Islet precursor cell (in vitro differentiated cells): Measurements from ENCODE around the gene UQCRQ.

ENCODE experiments used
- DNase-seq: peaks from one replicate; pipeline ENCODE4 v3.0.0-alpha.2; 2018

The UQCRQ gene

GRCh38 chr5:132916086-132916485, 49.6 kb downstream of the UQCRQ start:
- DNase-seq: no peak
